Activated T-cell treated with anti-CD3 and anti-CD28 coated beads, Interleukin-2, amount 50 U/mL, for 72 hours (primary cell): ENCODE data around the gene ATP6V1E1. TPM values are rescaled to one million over a fixed set of nuclear protein-coding genes. Genes with fewer than 3 reads are reported as not detected.
"Not testable (repeated sequence)": the region's sequence is repeated elsewhere in the genome, so short reads cannot be mapped to it uniquely, and the experiment has no call there.

Experiments used
- ATAC-seq, 2 donors: fragments of 150-1000 bp; cut with Tn5 transposase; replicated peaks in 1 of 2; 2 replicates each; pipeline ENCODE4 v1.10.0; 2021; ENCODE audit warnings: moderate library complexity in 2 of 2, mild to moderate bottlenecking in 1 of 2
- DNase-seq, 2 donors: peaks; one replicate each; pipeline ENCODE4 v3.0.0; 2021 to 2022; ENCODE audit warnings: mixed read lengths in 1 of 2
- H3K27ac Mint-ChIP-seq: one replicate; pipeline ENCODE4 v1.8.0; 2022; ENCODE audit warnings: mild to moderate bottlenecking, moderate library complexity, mixed read lengths
- H3K27me3 Mint-ChIP-seq: one replicate; pipeline ENCODE4 v1.8.0; 2022; ENCODE audit warnings: low read depth, mixed read lengths
- H3K36me3 Mint-ChIP-seq, 2 donors: one replicate each; pipeline ENCODE4 v1.8.0; 2022; ENCODE audit warnings: mixed read lengths in 2 of 2, mild to moderate bottlenecking in 1 of 2; ENCODE audit not compliant: insufficient read depth in 2 of 2
- H3K4me1 Mint-ChIP-seq: one replicate; pipeline ENCODE4 v1.8.0; 2022; ENCODE audit warnings: low read depth, mixed read lengths
- H3K4me3 Mint-ChIP-seq, 2 donors: one replicate each; pipeline ENCODE4 v1.8.0; 2022; ENCODE audit warnings: mild to moderate bottlenecking in 2 of 2, mixed read lengths in 2 of 2, moderate library complexity in 2 of 2
- H3K9me3 Mint-ChIP-seq, 2 donors: one replicate each; pipeline ENCODE4 v1.8.0; 2022; ENCODE audit warnings: mixed read lengths in 2 of 2
- total RNA-seq, 2 donors: library from RNA; stranded (reverse); gene quantifications; one replicate each; pipeline ENCODE4 v1.2.3, GENCODE V29; 2022

ATP6V1E1 gene
- total RNA-seq = 10 to 100 TPM; 83.4 to 89.5 TPM

DNA sequence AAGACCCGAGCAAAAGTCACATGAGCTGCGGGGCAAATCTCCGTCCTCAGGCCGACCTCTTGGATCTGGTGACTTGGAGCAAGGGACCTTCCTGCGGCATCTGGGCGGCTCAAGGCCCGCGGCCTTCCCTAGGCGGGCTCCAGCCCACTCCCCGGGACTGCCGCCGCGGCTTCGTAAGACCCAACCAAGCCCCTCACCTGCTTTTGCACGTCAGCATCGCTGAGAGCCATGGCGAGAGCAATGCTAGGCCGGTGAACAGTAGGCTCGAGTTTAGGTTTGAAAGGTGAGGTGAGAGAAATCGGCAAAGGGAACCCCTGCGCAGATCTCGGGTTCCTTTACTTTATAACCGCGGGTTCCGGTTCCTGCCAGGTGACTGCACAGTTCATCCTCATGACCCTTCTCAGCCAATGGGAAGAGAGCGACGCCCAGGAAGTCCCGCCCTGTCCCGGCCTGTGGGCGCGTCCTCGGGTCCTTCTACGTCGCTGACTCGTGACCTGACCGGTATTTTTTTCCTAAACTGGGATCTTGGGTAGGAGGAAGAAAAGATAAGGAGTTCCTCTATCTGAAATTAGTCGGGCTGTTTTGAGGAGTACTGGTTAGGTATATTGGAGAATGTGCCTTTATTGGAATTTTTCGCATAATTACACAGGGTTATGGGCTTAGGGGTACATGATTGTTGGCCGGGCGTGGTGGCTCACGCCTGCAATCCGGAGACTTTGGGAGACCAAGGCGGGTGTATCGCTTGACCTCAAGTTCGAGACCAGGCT lies at the start of gene ATP6V1E1:
TSS of gene ATP6V1E1 (minus strand) at position 344 of the 767 bp plus-strand sequence. CDS start at position 230, 114 bp downstream.
- no peaks in the 10 kb centered on the region for H3K27me3 Mint-ChIP-seq
- H3K36me3 Mint-ChIP-seq = peaks cover 0 to 1% of the 10 kb centered on the region in 2 donors
- H3K4me1 Mint-ChIP-seq = peaks cover 17% of the 10 kb centered on the region
- H3K9me3 Mint-ChIP-seq = no peaks in the 10 kb centered on the region
- DNase-seq (peak; percentile 95), ATAC-seq (peak; percentile 100)
- peak within 1 kb of the TSS; percentile 94 to 99 for H3K4me3 Mint-ChIP-seq
- peak within 1 kb of the TSS; percentile 97 for H3K27ac Mint-ChIP-seq

DNA sequence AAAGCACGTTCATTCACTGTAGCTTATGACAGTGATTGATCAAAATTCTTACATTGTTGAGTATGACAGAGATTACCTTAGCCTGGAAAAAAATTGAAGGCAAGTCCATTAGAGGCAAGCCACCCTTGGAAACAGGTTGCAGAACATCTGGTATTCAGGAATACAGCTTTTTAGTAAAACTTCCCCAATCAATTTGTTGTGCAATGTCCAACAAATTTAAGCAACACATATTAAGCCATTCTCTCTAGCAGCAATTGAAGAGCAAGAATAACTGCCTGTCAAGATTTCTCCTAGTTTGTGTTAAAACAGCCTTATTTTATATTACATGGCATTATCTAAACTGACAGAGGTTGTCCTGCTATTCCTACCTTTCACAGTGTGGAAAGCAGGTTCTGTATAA lies 47.0 kb upstream of the ATP6V1E1 start:
- Mint-ChIP-seq H3K9me3 (no peaks in the 10 kb centered on the region), H3K27ac (no peak overlapping the region), H3K36me3 (no peaks in the 10 kb centered on the region), H3K4me3 (no peak overlapping the region), H3K27me3 (no peaks in the 10 kb centered on the region), H3K4me1 (peaks cover 38% of the 10 kb centered on the region)
- DNase-seq (no peak), ATAC-seq (no peak)

DNA sequence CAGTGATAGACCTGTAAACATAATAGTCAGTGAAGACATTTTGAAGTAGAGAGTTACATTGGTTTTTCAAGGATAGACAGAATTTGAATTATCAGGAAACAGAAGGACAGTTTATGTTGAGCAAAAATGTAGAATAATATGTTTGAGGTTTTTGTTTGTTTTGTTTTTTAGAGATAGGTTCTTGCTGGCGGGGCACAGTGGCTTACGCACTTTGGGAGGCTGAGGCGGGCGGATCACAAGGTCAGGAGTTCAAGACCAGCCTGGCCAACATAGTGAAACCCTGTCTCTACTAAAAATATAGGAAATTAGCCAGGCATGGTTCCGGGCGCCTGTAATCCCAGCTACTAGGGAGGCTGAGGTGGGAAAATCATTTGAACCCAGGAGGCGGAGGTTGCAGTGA lies 45.6 kb upstream of the ATP6V1E1 start:
- DNase-seq (no peak), ATAC-seq (no peak)
- Mint-ChIP-seq H3K9me3 (no peaks in the 10 kb centered on the region), H3K27ac (no peak overlapping the region), H3K27me3 (no peaks in the 10 kb centered on the region), H3K4me3 (no peak overlapping the region), H3K36me3 (peaks cover 0 to 4% of the 10 kb centered on the region in 2 donors), H3K4me1 (peaks cover 38% of the 10 kb centered on the region)

DNA sequence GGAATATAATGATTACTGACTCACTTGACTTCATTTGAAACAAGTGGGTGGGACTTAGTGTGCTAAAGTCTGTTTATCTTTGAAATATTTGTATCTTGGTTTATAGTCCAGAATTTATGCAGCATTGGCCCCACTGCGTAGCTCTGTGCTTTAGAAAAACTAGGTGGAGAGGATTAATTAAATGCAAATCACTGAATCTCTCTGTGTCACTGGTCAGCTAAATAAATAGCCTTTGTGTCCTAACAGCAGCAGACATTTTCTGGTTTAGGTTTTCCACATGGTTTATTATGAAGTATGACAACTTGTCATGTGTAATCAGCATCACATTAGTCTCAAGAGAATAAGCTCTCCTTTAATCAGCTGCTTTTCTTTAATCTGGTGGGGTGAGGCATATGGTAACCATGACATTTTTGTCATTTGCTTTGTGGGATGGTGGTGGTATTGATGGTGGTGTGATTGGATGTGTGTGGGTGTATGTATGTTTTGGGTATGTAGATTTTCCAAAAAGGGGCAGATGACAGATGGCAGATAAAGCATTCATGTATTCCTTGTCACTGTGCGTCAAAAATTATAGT lies 44.0 kb upstream of the ATP6V1E1 start:
- peaks cover 0 to 4% of the 10 kb centered on the region in 2 donors for H3K36me3 Mint-ChIP-seq
- ATAC-seq = peak; percentile 71 to 77
- peak overlapping the region; percentile 2 for H3K4me3 Mint-ChIP-seq
- no peaks in the 10 kb centered on the region for H3K9me3 Mint-ChIP-seq
- peak in 1 of 2 donors; percentile 24 for DNase-seq
- peaks cover 28% of the 10 kb centered on the region for H3K4me1 Mint-ChIP-seq
- peak overlapping the region; percentile 8 for H3K27ac Mint-ChIP-seq
- no peaks in the 10 kb centered on the region for H3K27me3 Mint-ChIP-seq

DNA sequence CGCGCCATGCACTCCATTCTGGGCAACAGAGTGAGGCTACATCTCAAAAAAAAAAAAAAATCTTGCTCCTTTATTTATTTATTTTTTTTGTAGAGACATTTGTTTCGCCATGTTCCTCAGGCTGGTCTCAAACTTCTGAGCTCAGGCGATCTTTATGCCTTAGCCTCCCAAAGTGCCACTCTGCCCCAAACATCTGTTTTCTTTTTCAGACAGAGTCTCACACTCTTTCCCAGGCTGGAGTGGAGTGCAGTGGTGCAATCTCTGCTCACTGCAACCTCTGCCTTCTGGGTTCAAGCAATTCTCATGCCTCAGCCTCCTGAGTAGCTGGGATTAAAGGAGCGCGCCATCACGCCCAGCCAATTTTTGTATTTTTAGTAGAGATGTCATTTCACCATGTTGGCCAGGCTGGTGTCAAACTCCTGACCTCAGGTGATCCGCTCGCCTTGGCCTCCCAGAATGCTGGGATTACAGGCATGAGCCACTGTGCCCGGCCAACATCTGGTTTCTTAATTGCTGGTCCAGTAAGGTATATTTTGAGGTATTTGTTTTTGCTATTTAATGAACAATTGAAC lies 43.1 kb upstream of the ATP6V1E1 start:
- not testable (repeated sequence) for DNase-seq, H3K27me3 Mint-ChIP-seq, ATAC-seq, H3K36me3 Mint-ChIP-seq, H3K27ac Mint-ChIP-seq, H3K9me3 Mint-ChIP-seq, H3K4me3 Mint-ChIP-seq
- peaks cover 28% of the 10 kb centered on the region for H3K4me1 Mint-ChIP-seq

DNA sequence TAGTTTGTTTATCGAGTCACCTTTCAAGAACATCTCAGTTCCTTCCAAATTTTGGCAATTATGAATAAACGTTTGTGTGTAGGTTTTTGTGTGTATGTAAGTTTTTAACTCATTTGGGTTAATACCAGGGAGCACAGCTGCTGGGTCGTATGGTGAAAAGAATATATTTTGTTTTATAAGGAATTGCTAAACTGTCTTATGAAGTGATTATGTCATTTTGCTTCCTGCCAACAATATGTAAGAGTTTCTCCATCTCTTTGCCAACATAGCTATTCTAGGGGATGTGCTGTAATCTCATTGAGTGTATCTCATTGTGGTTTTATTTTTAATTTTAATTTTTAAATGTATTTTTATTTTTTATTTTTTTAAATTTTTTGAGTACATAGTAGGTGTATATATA lies 37.3 kb upstream of the ATP6V1E1 start:
- peaks cover 10 to 30% of the 10 kb centered on the region in 2 donors for H3K36me3 Mint-ChIP-seq
- ATAC-seq = no peak
- peaks cover 0 to 4% of the 10 kb centered on the region in 2 donors for H3K9me3 Mint-ChIP-seq
- no peaks in the 10 kb centered on the region for H3K27me3 Mint-ChIP-seq
- no peak overlapping the region for H3K4me3 Mint-ChIP-seq
- no peak for DNase-seq
- H3K27ac Mint-ChIP-seq = no peak overlapping the region
- H3K4me1 Mint-ChIP-seq = no peaks in the 10 kb centered on the region

DNA sequence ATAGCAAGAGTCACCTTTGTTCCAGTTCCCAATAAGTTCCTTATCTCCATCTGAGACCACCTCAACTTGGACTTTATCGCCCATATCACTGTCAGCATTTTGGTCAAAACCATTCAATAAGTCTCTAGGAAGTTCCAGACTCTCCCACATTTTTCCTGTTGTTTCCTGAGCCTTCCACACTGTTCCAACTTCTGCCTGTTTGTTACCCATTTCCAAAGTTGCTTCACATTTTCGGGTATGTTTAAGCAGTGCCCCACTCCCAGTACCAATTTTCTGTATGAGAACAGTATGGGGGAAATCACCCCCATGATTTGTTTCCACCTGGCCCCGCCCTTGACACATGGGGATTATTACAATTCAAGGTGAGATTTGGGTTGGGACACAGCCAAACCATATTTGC lies 36.7 kb upstream of the ATP6V1E1 start:
- Mint-ChIP-seq H3K9me3 (peaks cover 0 to 4% of the 10 kb centered on the region in 2 donors), H3K36me3 (peaks cover 10 to 36% of the 10 kb centered on the region in 2 donors), H3K27ac (no peak overlapping the region), H3K4me1 (no peaks in the 10 kb centered on the region), H3K4me3 (no peak overlapping the region), H3K27me3 (no peaks in the 10 kb centered on the region)
- no peak for DNase-seq
- ATAC-seq = no peak

DNA sequence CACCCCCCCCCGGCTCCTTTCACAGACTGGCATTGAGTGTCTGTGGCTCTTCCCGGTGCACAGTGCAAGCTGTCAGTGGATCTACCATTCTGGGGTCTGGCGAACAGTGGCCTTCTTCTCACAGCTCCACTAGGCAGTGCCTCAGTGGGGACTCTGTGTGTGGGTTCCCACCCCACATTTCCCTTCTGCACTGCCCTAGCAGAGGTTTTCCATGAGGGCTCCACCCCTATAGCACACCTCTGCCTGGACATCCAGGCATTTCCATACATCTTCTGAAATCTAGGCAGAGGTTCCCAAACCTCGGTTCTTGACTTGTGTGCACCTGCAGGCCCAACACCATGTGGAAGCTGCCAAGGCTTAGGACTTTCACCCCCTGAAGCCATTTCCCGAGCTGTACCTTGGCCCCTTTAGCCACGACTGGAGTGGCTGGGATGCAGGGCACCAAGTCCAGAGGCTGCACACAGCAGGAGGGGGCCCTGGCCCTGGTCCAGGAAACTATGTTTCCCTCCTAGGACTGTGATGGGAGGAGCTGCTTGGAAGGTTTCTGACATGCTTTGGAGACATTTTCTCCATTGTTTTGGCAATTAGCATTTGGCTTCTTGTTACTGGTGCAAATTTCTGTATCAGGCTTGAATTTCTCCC lies 36.0 kb upstream of the ATP6V1E1 start:
- ATAC-seq (no peak), DNase-seq (no peak)
- no peak overlapping the region for H3K4me3 Mint-ChIP-seq
- H3K27me3 Mint-ChIP-seq = no peaks in the 10 kb centered on the region
- no peaks in the 10 kb centered on the region for H3K4me1 Mint-ChIP-seq
- H3K9me3 Mint-ChIP-seq = peaks cover 0 to 4% of the 10 kb centered on the region in 2 donors
- no peak overlapping the region for H3K27ac Mint-ChIP-seq
- H3K36me3 Mint-ChIP-seq = peaks cover 10 to 36% of the 10 kb centered on the region in 2 donors

DNA sequence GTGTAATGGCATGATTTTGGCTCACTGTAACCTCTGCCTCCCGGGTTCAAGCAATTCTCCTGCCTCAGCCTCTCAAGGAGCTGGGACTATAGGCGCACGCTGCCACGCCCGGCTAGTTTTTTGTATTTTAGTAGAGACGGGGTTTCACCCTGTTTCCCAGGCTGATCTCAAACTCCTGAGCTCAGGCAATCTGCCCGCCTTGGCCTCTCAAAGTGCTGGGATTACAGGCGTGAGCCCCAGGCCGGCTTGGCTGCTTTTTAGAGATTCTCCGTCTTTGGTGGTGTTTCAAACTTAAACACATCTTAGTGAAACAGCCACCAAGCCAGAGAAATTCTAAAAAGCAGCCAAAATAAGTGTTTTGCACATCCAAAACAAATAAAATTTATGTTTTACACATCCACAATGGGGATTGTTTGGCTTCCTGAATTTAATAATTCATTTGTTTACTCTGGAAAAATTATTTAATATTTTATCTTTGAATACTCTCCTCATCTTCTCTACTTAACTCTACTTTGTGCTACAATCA lies 28.4 kb upstream of the ATP6V1E1 start:
- no peak overlapping the region for H3K27ac Mint-ChIP-seq
- no peak for DNase-seq
- ATAC-seq = no peak
- H3K4me1 Mint-ChIP-seq = no peaks in the 10 kb centered on the region
- no peaks in the 10 kb centered on the region for H3K27me3 Mint-ChIP-seq
- no peak overlapping the region for H3K4me3 Mint-ChIP-seq
- peaks cover 1 to 10% of the 10 kb centered on the region in 2 donors for H3K36me3 Mint-ChIP-seq
- H3K9me3 Mint-ChIP-seq = no peaks in the 10 kb centered on the region

DNA sequence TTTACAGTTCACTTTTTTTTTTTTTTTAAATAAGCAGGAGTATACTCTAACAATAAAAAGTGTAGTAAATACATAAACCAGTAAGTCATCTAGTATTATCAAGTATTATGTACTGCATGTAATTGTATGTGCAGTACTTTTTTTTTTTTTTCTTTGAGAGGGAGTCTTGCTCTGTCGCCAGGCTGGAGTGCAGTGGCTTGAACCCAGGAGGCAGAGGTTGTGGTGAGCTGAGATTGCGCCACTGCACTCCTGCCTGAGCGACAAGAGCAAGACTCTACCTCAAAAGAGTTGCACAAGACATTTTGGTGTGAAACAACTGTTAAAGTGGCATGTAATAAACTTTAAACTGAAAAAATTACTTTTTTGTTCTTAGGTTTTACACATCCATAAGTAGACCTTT lies 26.7 kb upstream of the ATP6V1E1 start:
- Mint-ChIP-seq H3K4me3 (no peak overlapping the region), H3K4me1 (no peaks in the 10 kb centered on the region), H3K36me3 (peaks cover 1 to 5% of the 10 kb centered on the region in 2 donors), H3K27ac (no peak overlapping the region), H3K9me3 (no peaks in the 10 kb centered on the region), H3K27me3 (no peaks in the 10 kb centered on the region)
- ATAC-seq (no peak), DNase-seq (no peak)

DNA sequence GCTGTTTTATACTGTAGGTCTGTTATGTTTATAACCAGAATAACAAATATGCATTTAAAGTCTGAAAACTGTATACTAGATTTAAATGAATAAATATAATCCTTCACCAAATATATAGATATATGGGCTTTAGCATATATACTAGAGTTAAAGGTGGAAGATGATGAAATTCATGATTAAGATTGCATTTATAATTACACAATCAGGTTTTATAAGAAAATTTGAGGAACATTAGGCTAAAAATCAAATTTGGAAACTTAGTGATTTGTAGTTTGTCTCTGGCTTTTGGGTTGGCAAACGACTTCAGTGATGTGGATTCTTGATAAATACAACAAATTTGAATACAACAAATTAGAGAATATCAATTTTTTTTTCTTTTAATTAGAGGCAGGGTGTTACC lies 20.0 kb upstream of the ATP6V1E1 start:
- Mint-ChIP-seq H3K4me1 (no peaks in the 10 kb centered on the region), H3K27ac (no peak overlapping the region), H3K27me3 (no peaks in the 10 kb centered on the region), H3K4me3 (no peak overlapping the region), H3K9me3 (no peaks in the 10 kb centered on the region), H3K36me3 (no peaks in the 10 kb centered on the region)
- no peak for ATAC-seq
- DNase-seq = no peak

DNA sequence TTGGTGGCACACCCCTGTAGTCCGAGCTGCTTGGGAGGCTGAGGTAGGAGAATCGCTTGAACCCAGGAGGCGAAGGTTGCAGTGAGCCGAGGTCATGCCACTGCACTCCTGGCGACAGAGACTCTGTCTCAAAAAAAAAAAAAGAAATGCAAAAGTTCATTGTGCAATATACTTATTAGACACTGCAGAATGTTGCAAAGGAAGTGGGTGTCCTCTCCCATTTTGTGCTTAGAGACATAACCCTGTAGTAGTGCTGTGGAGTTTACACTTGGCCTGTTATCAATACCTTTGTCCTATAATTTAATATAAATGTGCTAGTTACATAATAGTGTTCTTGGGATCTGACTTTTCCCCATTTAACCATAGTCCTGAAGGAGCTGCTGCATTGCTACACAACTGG lies 19.4 kb upstream of the ATP6V1E1 start:
- H3K4me1 Mint-ChIP-seq = no peaks in the 10 kb centered on the region
- no peaks in the 10 kb centered on the region for H3K9me3 Mint-ChIP-seq
- no peak overlapping the region for H3K4me3 Mint-ChIP-seq
- H3K27ac Mint-ChIP-seq = no peak overlapping the region
- H3K36me3 Mint-ChIP-seq = no peaks in the 10 kb centered on the region
- DNase-seq (no peak), ATAC-seq (no peak)
- H3K27me3 Mint-ChIP-seq = no peaks in the 10 kb centered on the region

DNA sequence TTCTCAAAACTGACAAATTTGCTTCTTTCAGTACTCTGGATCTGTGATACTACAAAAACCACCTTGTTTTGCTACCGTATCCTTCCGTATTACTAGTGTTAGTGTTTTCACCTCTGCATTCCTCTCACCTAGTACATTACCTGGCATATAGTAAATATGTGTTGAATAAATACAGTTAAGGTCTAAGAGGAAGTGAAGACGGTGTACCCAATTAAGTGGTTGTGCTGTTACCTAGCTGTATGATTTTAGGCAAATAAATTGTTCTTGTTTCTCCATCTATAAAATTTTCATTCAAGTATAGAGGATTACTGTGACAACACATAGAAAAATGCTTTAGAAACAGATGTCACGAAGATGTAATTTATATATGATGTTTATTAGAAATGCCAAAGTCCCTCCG lies 18.9 kb upstream of the ATP6V1E1 start:
- no peaks in the 10 kb centered on the region for H3K27me3 Mint-ChIP-seq
- no peak for DNase-seq
- peaks cover 4% of the 10 kb centered on the region for H3K4me1 Mint-ChIP-seq
- H3K36me3 Mint-ChIP-seq = peaks cover 0 to 4% of the 10 kb centered on the region in 2 donors
- H3K27ac Mint-ChIP-seq = peak overlapping the region; percentile 15
- no peak overlapping the region for H3K4me3 Mint-ChIP-seq
- ATAC-seq = no peak
- no peaks in the 10 kb centered on the region for H3K9me3 Mint-ChIP-seq
